Brain microvascular endothelial cell (primary cell): ENCODE data around the gene VAC14.
A peak's percentile ranks its signal among the peaks of the same experiment; 100 is the strongest.
"Not testable (repeated sequence)": the region's sequence is repeated elsewhere in the genome, so short reads cannot be mapped to it uniquely, and the experiment has no call there.

Source experiments
- DNase-seq: peaks from one replicate; pipeline ENCODE4 v3.0.0-alpha.2; 2020
- H3K27ac ChIP-seq: fragments of 250-450 bp; sonication (Bioruptor Pico); 2 replicates; pipeline ENCODE4 v1.5.1; 2020; ENCODE audit warnings: mild to moderate bottlenecking, moderate library complexity
- H3K27me3 ChIP-seq: fragments of 250-450 bp; sonication (Bioruptor Pico); replicated peaks from 2 replicates; pipeline ENCODE4 v1.5.1; 2020; ENCODE audit warnings: mild to moderate bottlenecking
- H3K36me3 ChIP-seq: fragments of 250-450 bp; sonication (Bioruptor Pico); replicated peaks from 2 replicates; pipeline ENCODE4 v1.5.1; 2020; ENCODE audit warnings: mild to moderate bottlenecking
- H3K4me3 ChIP-seq: 2 replicates; pipeline ENCODE4 v1.5.1; 2011; ENCODE audit warnings: low read depth, mild to moderate bottlenecking, control low read depth, low read length, moderate library complexity
- in situ Hi-C: cut with HindIII; loops from 2 replicates; pipeline ENCODE4 v1.10.0; 2017; ENCODE audit warnings: low sequenced_read_pairs, low pct_ligation_motif_present
- TF ChIP-seq, protein P1 (sequence below): IDR thresholded peaks from 2 replicates; pipeline ENCODE4 v1.5.1; 2011; ENCODE audit warnings: low read depth, mild to moderate bottlenecking, moderate library complexity, low read length, control low read depth, inconsistent platforms; ENCODE audit errors: missing control alignments

VAC14 gene

DNA sequence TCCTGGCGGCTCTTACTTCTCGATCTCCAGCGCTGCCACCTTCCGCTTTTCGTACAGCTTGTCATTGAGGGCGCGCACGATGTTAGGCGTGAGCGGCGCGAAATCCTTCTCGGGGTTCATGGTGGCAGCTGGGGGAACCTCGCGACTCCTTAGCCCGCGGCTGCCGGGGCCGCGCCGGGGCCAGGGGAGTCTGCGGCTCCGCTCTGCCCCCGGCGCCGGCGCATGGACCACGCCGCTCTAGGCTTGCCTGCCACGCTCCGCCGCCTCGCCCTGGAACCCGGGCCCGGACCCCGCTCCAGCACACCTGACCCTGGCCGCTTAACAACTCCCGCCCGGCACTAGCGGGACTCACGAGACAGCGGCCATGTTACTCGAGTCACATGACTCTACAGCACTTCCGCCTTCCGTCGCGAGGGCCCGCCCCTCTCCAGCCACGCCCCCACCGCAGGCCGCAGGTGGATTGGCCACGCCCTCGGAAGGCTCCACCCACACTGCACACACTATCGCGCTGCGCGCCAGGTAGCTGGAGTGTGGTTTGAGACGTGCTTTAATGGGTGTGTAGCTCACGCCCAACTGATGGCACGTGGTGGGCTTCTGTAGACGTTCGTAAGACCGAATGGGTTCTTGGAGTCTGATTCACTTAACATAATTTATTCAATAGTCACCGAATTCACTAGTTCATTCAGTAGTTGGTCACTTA is at the start of gene VAC14:
VAC14 (minus strand) TSS at position 378 of the 700 bp plus-strand sequence; CDS start at position 120, 258 bp downstream.
- peak within 1 kb of the TSS; percentile 90 for H3K27ac ChIP-seq
- no peaks in the 10 kb centered on the region for H3K27me3 ChIP-seq
- TF ChIP-seq, protein P1, sequence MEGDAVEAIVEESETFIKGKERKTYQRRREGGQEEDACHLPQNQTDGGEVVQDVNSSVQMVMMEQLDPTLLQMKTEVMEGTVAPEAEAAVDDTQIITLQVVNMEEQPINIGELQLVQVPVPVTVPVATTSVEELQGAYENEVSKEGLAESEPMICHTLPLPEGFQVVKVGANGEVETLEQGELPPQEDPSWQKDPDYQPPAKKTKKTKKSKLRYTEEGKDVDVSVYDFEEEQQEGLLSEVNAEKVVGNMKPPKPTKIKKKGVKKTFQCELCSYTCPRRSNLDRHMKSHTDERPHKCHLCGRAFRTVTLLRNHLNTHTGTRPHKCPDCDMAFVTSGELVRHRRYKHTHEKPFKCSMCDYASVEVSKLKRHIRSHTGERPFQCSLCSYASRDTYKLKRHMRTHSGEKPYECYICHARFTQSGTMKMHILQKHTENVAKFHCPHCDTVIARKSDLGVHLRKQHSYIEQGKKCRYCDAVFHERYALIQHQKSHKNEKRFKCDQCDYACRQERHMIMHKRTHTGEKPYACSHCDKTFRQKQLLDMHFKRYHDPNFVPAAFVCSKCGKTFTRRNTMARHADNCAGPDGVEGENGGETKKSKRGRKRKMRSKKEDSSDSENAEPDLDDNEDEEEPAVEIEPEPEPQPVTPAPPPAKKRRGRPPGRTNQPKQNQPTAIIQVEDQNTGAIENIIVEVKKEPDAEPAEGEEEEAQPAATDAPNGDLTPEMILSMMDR: no peak
- in situ Hi-C loops: no loop called here
- H3K36me3 ChIP-seq: peaks cover 5% of the 10 kb centered on the region
- DNase-seq: peak; percentile 86
- H3K4me3 ChIP-seq: peak within 1 kb of the TSS; percentile 96

DNA sequence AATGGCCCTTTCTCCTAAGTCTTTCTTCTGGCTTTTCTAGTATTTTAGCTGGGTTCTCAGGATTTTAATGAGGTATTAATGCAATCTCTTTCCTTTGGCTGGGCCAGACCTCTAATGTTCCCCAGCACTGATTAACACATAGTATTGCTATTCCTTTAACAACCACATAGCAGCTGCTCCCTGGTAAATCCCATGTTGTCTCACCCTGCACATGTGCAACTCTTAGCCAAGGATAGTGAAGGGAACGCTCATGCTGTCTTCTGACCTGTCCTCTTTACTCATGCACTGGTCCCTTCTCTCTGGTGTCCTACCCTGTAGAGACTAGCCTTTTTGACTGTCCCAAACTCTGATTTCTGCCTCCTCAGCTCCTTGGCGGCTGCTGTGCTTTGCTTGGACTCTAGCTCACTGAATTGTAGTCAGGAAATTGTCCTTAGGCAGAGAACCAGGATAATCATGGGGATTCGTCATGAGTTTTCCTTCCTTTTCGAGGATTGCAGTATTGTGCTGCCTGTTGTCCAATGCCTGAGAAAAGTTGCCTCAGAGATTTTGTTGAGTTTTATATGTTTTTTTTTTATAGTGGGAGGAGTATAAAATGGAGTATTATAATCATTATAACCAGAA is 22.6 kb upstream of the VAC14 start:
- DNase-seq, H3K27me3 ChIP-seq, H3K27ac ChIP-seq, H3K36me3 ChIP-seq, in situ Hi-C loops, H3K4me3 ChIP-seq: not testable (repeated sequence)

DNA sequence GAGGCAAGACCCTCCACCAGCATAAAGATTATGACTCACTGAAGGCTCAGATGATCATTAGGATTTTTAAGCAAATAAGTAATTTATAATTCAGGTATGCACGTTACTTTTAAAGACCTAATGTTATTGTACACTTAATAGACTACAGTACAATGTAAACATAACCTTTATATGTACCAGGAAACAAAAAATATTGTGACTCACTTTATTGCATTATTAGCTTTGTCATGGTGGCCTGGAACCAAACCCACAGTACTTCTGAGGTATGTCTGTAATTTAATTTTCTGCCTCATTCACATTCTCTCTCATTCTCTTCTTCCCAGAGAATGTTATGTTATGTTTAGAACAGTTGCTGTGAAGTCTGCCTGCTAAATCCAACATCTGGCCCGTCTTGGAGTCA is 21.8 kb upstream of the VAC14 start:
- in situ Hi-C loops, H3K27ac ChIP-seq: not testable (repeated sequence)

DNA sequence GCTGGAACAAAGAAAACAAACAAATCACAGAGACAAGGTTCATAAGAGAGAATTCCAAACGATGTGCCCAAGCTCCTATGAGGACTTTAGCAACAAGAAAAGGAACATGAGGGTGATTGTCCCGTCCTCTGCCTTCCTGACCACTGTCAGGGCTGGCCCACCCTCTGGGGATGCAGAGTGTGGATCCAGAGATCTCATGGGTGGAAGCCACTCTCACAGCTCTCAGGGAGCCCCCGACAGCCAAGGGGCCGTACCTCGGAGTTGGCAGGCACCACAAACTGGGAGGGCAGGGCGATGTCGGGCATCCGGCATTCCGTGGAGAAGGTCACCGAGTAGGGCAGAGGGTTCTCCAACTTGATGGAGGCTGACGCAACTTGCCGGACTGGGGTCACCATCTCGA is 17.1 kb upstream of the VAC14 start:
- in situ Hi-C loops: not testable (repeated sequence)

More for the DNA sequence above, 21.8 kb upstream of the VAC14 start:
- not testable (repeated sequence) for H3K27me3 ChIP-seq, H3K36me3 ChIP-seq, H3K4me3 ChIP-seq, DNase-seq

DNA sequence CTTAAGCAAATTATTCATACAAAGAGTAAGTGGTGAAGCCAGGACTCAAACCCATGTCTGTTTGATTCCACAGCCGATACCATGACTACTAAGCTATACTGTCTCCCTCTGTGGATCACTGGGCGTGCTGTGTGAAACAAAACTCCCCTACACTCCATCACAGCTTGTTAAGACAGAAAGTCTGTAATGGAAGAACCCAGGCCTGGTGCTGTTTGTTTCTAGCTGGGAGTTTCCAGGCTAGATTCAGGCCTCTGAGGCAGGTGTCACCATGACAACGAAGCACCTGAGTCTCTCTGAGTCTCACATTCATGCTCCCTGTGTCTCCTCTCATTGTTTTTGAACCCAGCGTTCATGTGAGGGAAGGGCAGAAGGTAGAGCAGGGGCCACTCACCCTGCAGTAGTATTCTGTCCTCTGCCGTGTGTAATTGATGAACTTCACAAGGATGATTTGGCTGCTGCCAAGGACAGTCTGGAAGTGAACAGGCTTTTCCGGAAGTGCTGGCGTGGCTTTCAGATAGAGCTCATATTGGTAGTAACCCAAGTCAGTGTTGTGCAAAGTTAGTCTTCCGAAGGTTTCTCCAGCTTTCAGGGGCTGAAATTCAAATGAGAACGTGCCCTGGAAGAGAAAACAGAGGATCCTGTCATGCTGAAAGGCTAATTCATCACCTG is 8.6 kb upstream of the VAC14 start:
- in situ Hi-C loops: no loop called here
- DNase-seq: no peak
- Histone ChIP-seq H3K27me3 (no peaks in the 10 kb centered on the region), H3K27ac (no peak overlapping the region), H3K4me3 (no peak overlapping the region), H3K36me3 (no peaks in the 10 kb centered on the region)
- TF ChIP-seq, protein P1: no peak

More for the DNA sequence above, 17.1 kb upstream of the VAC14 start:
- H3K27ac ChIP-seq, H3K27me3 ChIP-seq, H3K36me3 ChIP-seq, H3K4me3 ChIP-seq, DNase-seq: not testable (repeated sequence)

DNA sequence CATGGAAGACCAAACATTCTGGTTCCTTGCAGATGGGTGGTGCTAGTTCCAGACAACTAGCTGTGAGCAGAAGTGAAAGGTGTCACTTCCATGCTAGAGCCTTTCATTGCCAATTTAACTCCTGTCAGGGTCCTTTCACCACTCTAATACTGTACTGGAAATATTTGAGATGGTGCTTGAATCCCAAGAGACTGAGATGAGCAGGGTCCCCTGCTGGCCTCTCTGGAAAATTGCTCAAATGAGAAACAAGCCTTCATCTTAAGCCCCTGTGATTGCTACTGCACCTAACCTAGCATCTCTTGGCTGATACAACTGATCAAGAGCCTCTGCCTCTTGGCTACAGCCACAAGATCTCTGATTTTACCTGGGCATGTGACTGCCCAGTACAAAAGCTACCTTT is 7.4 kb upstream of the VAC14 start:
- no peak for DNase-seq
- TF ChIP-seq, protein P1: peak; percentile 62
- Histone ChIP-seq H3K4me3 (no peak overlapping the region), H3K36me3 (no peaks in the 10 kb centered on the region), H3K27me3 (no peaks in the 10 kb centered on the region), H3K27ac (no peak overlapping the region)
- in situ Hi-C loops: no loop called here

DNA sequence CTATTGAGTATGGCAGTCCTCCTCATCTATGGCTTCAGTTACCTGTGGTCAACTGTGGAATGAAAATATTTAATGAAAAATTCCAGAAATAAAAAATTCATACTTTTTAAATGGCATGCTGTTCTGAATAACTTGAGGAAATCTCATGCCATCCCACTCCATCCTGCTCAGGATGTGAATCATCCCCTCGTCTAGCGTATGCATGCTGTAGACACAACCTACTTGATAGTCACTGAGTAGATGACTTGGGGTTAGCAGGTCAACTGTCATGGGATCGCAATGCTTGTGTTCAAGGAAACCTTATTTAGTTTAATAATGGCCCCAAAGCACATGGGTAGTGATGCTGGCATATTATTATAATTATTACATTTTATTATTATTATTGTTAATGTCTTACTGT is 4.8 kb upstream of the VAC14 start:
- DNase-seq: peak; percentile 92
- TF ChIP-seq, protein P1: no peak
- Histone ChIP-seq H3K27ac (peak overlapping the region; percentile 96), H3K4me3 (no peak overlapping the region), H3K36me3 (peaks cover 1% of the 10 kb centered on the region), H3K27me3 (no peaks in the 10 kb centered on the region)
- in situ Hi-C loops: no loop called here
